ENCODE results near the gene CASQ1.

The CASQ1 gene

DNA sequence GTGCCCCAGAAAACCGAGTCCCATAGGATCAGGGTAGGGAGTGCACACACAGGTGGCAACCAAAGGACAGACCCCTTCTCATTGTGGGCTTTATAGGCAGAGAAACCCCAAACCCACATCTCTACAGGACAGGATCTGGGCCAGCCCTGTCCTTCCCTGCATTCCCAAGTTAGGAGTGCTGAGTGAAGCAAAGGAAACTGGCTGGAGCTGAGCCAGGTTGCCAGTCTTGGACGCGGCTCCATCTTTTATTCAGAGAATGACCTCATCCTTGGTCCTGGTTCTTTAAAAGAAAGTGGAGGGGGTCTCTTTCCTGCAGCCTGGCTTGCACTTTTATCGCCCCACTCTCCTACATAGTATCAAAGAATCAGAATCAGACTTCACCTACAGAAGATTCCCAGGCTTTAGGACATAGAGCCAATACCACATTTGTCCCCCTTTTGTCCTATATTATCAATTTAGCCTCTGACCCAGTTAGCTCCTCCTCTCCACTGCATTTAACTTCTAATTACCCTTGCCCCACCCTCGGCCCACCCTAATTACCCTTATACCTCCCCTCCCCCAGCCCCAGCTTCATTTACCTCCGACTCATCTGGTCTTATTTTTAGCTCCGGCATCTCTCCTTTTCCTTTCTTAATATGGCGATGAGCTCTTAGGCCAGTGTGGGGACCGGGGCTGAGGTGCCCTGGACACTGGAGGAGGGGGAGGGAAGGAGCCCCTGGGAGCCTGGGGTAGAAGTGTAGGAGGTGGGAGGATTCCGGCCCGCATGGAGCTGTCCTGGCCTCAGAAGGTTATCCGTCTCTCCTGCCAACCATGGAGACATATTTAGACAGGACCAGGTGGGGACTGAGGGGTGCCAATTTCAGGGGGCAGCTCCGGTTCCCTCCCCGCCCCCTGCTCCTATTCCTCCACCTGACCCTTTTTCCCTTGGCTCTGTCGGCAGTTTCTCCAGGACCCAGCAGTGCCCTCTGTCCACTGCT lies at the start of gene CASQ1:
Gene CASQ1 (plus strand): TSS at position 927 of the 977 bp plus-strand sequence. CDS start 177 bp downstream, outside the sequence.
- no peak for DNase-seq

GRCh38 chr1:160143695-160144094 lies 46.7 kb upstream of the CASQ1 start:
- DNase-seq, result no peak

- DNase-seq, result no peak
Measured at GRCh38 chr1:160144921-160145320, 45.5 kb upstream of the CASQ1 start.

DNA sequence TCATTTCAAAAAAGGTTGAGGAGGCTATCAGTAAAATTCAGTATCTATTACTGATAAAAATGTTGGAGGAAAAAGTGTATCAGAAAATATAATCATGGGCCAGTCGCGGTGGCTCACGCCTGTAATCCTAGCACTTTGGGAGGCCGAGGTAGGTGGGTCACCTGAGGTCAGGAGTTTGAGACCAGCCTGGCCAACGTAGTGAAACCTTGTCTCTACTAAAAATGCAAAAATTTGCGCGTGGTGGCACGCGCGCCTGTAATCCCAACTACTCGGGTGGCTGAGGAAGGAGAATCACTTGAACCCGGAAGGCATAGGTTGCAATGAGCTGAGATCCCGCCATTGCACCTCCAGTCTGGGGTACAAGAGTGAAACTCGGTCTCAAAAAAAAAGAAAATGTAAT lies 44.3 kb upstream of the CASQ1 start:
- DNase-seq, result no peak

GRCh38 chr1:160148121-160148520 lies 42.3 kb upstream of the CASQ1 start:
- no peak for DNase-seq

- DNase-seq, result no peak
Measured at GRCh38 chr1:160149233-160149632, 41.1 kb upstream of the CASQ1 start.

DNA sequence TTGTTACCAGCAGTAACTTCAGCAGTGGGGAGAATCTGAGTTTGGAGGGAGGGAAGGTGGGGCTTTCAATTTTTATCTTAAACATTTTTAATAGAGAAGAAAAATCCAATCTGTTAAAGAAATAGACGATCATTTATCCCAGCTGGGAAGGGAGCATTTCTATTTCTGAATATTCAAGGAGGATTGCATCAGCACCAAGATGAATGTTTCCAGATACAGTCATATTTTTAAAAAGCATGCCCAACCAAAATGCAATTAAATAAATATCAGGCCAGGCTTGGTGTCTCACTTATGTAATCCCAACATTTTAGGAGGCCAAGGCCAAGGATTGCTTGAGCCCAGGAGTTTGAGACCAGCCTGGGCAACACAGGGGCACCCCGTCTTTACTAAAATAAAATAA lies 40.7 kb upstream of the CASQ1 start:
- DNase-seq, result no peak

- no peak for DNase-seq
Measured at GRCh38 chr1:160151303-160151702, 39.1 kb upstream of the CASQ1 start, which contains the start of gene ATP1A4. TSS of gene ATP1A4 (plus strand) at chr1:160151603. CDS start at chr1:160152041, 438 bp downstream.

GRCh38 chr1:160154790-160155189 lies 35.6 kb upstream of the CASQ1 start:
- DNase-seq, result no peak

GRCh38 chr1:160156361-160156760 lies 34.0 kb upstream of the CASQ1 start:
- DNase-seq, result no peak

DNA sequence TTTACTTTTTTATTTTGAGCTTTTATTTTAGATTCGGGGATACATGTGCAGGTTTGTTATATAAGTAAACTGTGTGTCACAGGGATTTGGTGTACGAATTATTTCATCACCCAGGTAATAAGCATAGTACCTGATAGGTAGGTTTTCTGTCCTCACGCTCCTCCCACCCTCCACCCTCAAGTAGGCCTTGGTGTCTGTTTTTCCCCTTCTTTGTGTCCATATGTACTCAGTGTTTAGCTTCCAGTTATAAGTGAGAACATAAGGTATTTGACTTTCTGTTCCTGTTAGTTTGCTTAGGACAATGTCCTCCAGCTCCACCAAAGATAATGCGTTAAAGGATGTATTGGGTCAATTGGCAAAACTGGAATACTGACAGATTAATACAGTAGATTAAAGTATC lies 33.2 kb upstream of the CASQ1 start:
- DNase-seq, result no peak

DNA sequence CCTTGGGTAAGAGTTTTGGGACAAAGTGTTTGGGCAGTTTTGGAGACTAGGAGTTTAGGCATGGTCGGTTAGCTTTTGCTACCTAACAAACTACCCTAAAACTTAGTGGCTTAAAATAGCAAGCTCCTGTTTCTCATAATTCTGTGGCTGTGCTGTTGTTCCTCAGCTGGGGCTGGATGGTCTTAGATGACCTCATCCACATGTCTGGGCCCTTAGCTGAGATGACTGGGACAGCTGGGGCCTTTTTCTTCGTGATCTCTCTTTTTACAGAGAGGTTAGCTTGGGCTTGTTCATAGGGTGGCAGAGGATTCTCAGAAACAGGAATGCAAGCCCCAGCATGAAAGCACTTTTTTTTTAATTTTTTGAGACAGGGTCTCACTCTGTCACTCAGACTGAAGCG lies 32.3 kb upstream of the CASQ1 start:
- DNase-seq, result no peak

DNA sequence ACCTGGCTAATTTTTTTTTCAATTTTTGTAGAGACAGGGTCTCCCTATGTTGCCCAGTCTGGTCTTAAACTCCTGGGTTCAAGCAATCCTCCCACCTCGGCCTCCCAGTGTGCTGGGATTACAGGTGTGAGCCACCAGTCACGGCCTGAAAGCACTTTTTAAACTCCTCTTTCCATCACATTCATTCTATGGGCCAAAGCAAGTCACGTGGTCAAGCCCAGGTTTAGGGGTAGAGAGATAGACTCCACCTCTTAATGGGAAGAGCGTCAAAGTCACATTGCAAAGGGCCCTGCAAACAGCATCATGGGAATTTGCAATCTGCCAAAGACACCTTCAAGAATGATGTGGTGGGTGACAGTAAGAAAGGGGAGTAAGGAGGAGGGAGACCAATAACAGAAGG lies 31.8 kb upstream of the CASQ1 start:
- no peak for DNase-seq

- no peak for DNase-seq
Measured at GRCh38 chr1:160159846-160160245, 30.5 kb upstream of the CASQ1 start.

DNA sequence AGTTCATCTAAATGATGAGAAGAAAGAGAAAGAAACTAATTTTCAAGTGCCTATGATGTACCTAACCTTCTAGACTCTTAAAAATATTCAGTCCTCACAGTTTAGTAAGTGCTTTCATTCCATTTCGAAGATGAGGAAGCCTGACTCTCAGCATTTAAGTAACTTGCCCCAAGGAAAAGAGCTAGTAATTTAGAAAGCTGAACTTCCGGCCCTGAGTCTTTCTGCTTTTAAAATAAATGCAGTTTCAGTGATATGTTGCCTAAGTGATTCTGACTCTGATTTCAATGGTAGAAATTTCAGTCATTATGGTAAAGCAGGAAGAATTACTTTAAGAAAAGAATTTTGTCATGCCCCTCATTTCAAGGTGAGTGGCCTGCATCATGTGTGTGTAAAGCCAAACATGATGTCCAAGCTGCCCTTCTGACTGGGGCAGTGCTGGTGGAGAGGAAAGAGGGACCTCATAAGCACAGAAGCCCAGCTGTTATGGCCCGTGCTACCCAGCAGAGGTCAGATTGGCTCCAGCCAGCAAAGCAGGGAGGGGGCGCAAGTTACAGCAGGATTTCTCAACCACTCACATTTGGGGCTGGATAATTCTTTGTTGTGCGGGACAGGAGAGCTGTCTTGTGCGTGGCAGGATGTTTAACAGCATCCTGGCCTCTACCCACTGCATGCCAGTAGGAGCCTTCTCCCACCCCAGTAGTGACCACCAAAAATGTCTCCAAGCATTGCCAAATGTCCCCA lies 28.2 kb upstream of the CASQ1 start:
- DNase-seq, result no peak

DNA sequence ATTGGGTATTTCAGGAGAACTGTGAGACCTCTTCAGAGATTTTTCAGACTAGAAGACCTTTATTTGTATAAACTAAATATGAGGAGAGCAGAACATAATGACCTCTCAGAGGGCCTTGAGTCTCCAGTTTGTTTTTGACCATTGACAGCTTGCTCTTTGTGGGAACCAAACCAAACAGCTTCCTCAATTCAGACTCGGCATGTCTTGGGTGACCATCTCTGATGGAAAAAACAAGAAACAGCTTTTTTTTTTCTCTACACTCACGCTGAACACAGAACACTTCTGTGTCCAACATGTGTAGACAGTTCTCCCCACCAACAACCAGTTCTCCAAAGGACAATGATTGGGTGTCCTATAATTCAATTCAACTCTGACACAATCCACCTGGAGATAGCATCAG lies 27.4 kb upstream of the CASQ1 start:
- DNase-seq, result no peak

- no peak for DNase-seq
Measured at GRCh38 chr1:160163615-160164014, 26.8 kb upstream of the CASQ1 start.

GRCh38 chr1:160164121-160164520 lies 26.3 kb upstream of the CASQ1 start:
- DNase-seq, result no peak

DNA sequence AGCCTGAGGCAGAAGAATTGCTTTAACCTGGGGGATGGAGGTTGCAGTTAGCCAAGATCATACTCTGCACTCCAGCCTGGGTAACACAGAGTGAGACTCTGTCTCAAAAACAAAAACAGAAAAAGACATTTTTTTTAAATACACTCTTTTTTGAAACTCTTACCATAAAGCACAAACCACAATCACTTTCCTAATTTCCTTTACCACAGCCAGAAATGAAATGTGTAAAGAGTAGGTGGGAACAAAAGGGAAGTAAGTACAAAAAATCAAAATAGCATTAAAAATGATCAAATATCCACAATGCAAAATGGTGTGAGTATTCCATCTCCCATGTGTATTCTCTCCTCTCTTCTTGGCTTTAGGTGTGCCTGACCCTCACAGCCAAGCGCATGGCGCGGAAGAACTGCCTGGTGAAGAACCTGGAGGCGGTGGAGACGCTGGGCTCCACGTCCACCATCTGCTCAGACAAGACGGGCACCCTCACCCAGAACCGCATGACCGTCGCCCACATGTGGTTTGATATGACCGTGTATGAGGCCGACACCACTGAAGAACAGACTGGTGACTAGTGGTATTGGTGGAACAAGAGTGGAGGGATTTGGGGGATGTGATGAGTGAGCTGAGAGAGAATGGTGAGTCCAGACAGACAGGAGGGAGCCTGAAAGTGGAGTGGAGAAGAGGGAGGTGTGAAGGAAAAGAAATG lies 24.1 kb upstream of the CASQ1 start:
- no peak for DNase-seq

GRCh38 chr1:160167056-160167455 lies 23.3 kb upstream of the CASQ1 start:
- no peak for DNase-seq

GRCh38 chr1:160167580-160167979 lies 22.8 kb upstream of the CASQ1 start:
- no peak for DNase-seq

- no peak for DNase-seq
Measured at GRCh38 chr1:160168016-160168415, 22.4 kb upstream of the CASQ1 start.

Measured in stimulated activated CD4-positive, alpha-beta T cell treated with anti-CD3 and anti-CD28 coated beads, Interleukin-2, amount 100 ng/mL, for 24 hours (primary cell).